D721Med (cell line): ENCODE results near the gene IL2RG.

Source experiments
- DNase-seq: peaks from one replicate; pipeline ENCODE4 v3.0.0; 2011; ENCODE audit warnings: low spot score; ENCODE audit not compliant: insufficient read length
- FAIRE-seq: peaks from 2 replicates; lab custom pipeline; 2011; peaks lifted over from hg19 to GRCh38; lab: Jason Lieb, UNC
- TF ChIP-seq, protein P1 (sequence below): IDR thresholded peaks from 2 replicates; pipeline ENCODE4 v1.5.1; 2012; ENCODE audit warnings: mild to moderate bottlenecking, control low read depth; ENCODE audit not compliant: insufficient read depth; ENCODE audit errors: missing control alignments

Gene IL2RG

DNA sequence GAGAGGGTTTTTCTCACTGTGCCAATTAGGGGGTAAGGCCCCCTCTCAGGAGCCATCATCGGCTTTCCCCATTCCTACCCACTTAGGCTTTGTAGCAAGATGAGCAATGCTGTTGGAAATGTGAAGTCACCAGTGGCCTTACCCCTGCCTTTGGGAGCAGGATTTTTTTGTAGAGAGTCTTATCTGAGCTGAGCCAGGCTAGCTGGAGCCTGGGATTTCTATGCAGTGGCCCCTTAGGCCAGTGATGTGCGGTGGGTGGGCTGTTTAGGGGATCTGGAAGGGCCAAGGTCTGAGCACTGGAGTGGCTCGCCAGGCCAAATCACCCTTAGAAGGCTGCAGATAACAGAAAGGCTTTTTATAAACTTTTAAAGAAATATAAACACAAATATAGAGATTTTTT, 9.1 kb downstream of the IL2RG start:
- FAIRE-seq (no peak), DNase-seq (no peak)
- TF ChIP-seq, protein P1, sequence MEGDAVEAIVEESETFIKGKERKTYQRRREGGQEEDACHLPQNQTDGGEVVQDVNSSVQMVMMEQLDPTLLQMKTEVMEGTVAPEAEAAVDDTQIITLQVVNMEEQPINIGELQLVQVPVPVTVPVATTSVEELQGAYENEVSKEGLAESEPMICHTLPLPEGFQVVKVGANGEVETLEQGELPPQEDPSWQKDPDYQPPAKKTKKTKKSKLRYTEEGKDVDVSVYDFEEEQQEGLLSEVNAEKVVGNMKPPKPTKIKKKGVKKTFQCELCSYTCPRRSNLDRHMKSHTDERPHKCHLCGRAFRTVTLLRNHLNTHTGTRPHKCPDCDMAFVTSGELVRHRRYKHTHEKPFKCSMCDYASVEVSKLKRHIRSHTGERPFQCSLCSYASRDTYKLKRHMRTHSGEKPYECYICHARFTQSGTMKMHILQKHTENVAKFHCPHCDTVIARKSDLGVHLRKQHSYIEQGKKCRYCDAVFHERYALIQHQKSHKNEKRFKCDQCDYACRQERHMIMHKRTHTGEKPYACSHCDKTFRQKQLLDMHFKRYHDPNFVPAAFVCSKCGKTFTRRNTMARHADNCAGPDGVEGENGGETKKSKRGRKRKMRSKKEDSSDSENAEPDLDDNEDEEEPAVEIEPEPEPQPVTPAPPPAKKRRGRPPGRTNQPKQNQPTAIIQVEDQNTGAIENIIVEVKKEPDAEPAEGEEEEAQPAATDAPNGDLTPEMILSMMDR = no peak

GRCh38 chrX:71100581-71101505, 10.5 kb downstream of the IL2RG start:
- no peak for FAIRE-seq

DNA sequence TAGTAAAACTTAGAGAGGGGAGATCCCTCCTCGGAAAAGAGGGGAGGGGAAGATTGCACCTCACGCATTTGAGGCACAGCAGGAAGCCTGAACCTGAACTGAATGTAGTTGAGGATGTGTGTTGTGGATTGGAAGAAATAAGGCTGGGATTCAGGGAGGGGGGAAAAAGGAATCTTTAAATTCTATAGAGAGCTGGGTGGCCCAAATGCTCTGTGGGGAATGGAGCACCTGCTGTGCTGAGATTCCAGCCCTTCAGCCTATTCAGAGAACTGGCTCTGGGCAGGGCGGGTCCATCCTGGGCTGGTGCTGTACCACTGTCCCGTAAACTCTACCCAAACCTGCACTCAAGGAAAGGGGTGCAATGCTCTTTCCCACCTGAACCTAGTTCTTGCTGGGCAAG, 11.6 kb downstream of the IL2RG start:
- FAIRE-seq (no peak), DNase-seq (no peak)
- TF ChIP-seq, protein P1 = no peak

More at GRCh38 chrX:71100581-71101505, 10.5 kb downstream of the IL2RG start:
- no peak for DNase-seq
- TF ChIP-seq, protein P1 = no peak

- no peak for FAIRE-seq
Observed at GRCh38 chrX:71098951-71099506, 12.3 kb downstream of the IL2RG start.

GRCh38 chrX:71098302-71098701, 13.1 kb downstream of the IL2RG start:
- TF ChIP-seq, protein P1 = peak; percentile 38
- FAIRE-seq (no peak), DNase-seq (no peak)

More at GRCh38 chrX:71098951-71099506, 12.3 kb downstream of the IL2RG start:
- TF ChIP-seq, protein P1 = no peak
- no peak for DNase-seq

DNA sequence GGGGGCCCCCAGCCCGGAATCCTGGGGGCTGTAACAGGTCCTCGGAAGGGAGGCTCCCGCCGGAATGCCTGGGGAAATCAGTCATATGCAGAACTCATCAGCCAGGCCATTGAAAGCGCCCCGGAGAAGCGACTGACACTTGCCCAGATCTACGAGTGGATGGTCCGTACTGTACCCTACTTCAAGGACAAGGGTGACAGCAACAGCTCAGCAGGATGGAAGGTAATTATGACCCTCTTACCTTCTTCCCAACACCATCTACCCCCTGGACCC, 14.7 kb downstream of the IL2RG start:
- DNase-seq = no peak
- TF ChIP-seq, protein P1 = no peak
- no peak for FAIRE-seq
